Mesothelial cell of epicardium (in vitro differentiated cells): ENCODE results near the gene ITIH5. TPM values are rescaled to one million over a fixed set of nuclear protein-coding genes. Genes with fewer than 3 reads are reported as not detected.

ENCODE experiments used
- DNase-seq, 2 experiments: peaks; one replicate each; pipeline ENCODE4 v3.0.0; 2021; ENCODE audit warnings: low spot score in 2 of 2; ENCODE audit not compliant: unreplicated experiment in 2 of 2
- H3K27ac Mint-ChIP-seq: 2 replicates; pipeline ENCODE4 v1.8.0; 2021; ENCODE audit warnings: mixed read lengths
- H3K27me3 Mint-ChIP-seq: 2 replicates; pipeline ENCODE4 v1.8.0; 2021; ENCODE audit warnings: low read depth, mixed read lengths
- H3K36me3 Mint-ChIP-seq: 2 replicates; pipeline ENCODE4 v1.8.0; 2021; ENCODE audit warnings: mixed read lengths
- H3K4me1 Mint-ChIP-seq: 2 replicates; pipeline ENCODE4 v1.8.0; 2021; ENCODE audit warnings: mixed read lengths
- H3K4me3 Mint-ChIP-seq: 2 replicates; pipeline ENCODE4 v1.8.0; 2021; ENCODE audit warnings: mild to moderate bottlenecking, moderate library complexity, mixed read lengths
- H3K9me3 Mint-ChIP-seq: 2 replicates; pipeline ENCODE4 v1.8.0; 2021; ENCODE audit warnings: mixed read lengths
- CTCF ChIP-seq: fragments of 200-600 bp; sonication (generic); IDR thresholded peaks from one replicate; pipeline ENCODE4 v1.5.0; 2021; ENCODE audit warnings: antibody characterized with exemption; ENCODE audit not compliant: unreplicated experiment
- total RNA-seq: library from RNA; stranded (reverse); gene quantifications from 3 replicates; pipeline ENCODE4 v1.2.1, GENCODE V29; 2021

Gene ITIH5
- total RNA-seq, 1 donor from 2014 or later = 21.0 TPM

- no peak for DNase-seq
- no peaks in the 10 kb centered on the region for H3K4me1 Mint-ChIP-seq
- H3K27ac Mint-ChIP-seq = no peak overlapping the region
- peaks cover 8% of the 10 kb centered on the region for H3K27me3 Mint-ChIP-seq
- H3K9me3 Mint-ChIP-seq = no peaks in the 10 kb centered on the region
- no peak overlapping the region for H3K4me3 Mint-ChIP-seq
- H3K36me3 Mint-ChIP-seq = no peaks in the 10 kb centered on the region
- no peak for TF ChIP-seq CTCF
Measured at GRCh38 chr10:7587865-7588188, 78.9 kb downstream of the ITIH5 start.

GRCh38 chr10:7587168-7587864 lies 79.5 kb downstream of the ITIH5 start:
- Mint-ChIP-seq H3K4me1 (no peaks in the 10 kb centered on the region), H3K4me3 (no peak overlapping the region), H3K9me3 (no peaks in the 10 kb centered on the region), H3K27ac (no peak overlapping the region), H3K27me3 (peaks cover 8% of the 10 kb centered on the region), H3K36me3 (no peaks in the 10 kb centered on the region)
- TF ChIP-seq CTCF = no peak
- no peak for DNase-seq

GRCh38 chr10:7585228-7585627 lies 81.5 kb downstream of the ITIH5 start:
- no peak for DNase-seq
- Mint-ChIP-seq H3K27ac (no peak overlapping the region), H3K27me3 (peaks cover 3% of the 10 kb centered on the region), H3K4me1 (peaks cover 5% of the 10 kb centered on the region), H3K4me3 (no peak overlapping the region), H3K36me3 (no peaks in the 10 kb centered on the region), H3K9me3 (no peaks in the 10 kb centered on the region)
- no peak for TF ChIP-seq CTCF

- Mint-ChIP-seq H3K9me3 (no peaks in the 10 kb centered on the region), H3K36me3 (no peaks in the 10 kb centered on the region), H3K27me3 (no peaks in the 10 kb centered on the region), H3K27ac (no peak overlapping the region), H3K4me3 (no peak overlapping the region), H3K4me1 (peaks cover 7% of the 10 kb centered on the region)
- no peak for DNase-seq
- no peak for TF ChIP-seq CTCF
Measured at GRCh38 chr10:7583626-7584025, 83.1 kb downstream of the ITIH5 start.

- Mint-ChIP-seq H3K27me3 (no peaks in the 10 kb centered on the region), H3K4me1 (peaks cover 11% of the 10 kb centered on the region), H3K4me3 (no peak overlapping the region), H3K27ac (no peak overlapping the region), H3K9me3 (no peaks in the 10 kb centered on the region), H3K36me3 (no peaks in the 10 kb centered on the region)
- no peak for DNase-seq
- TF ChIP-seq CTCF = no peak
Measured at GRCh38 chr10:7580520-7580919, 86.2 kb downstream of the ITIH5 start.

GRCh38 chr10:7579681-7580080 lies 87.1 kb downstream of the ITIH5 start:
- H3K9me3 Mint-ChIP-seq = no peaks in the 10 kb centered on the region
- H3K27ac Mint-ChIP-seq = no peak overlapping the region
- no peak for DNase-seq
- no peaks in the 10 kb centered on the region for H3K27me3 Mint-ChIP-seq
- peaks cover 11% of the 10 kb centered on the region for H3K4me1 Mint-ChIP-seq
- H3K4me3 Mint-ChIP-seq = no peak overlapping the region
- TF ChIP-seq CTCF = no peak
- H3K36me3 Mint-ChIP-seq = no peaks in the 10 kb centered on the region
